Fibroblast of villous mesenchyme (primary cell): ENCODE results near the gene FAM131B. TPM values are rescaled to one million over a fixed set of nuclear protein-coding genes. Genes with fewer than 3 reads are reported as not detected.

Source experiments
- DNase-seq: peaks from one replicate; pipeline ENCODE4 v3.0.0-alpha.2; 2010; ENCODE audit warnings: low read depth
- H3K4me3 ChIP-seq: 2 replicates; pipeline ENCODE4 v1.5.1; 2011; ENCODE audit warnings: low read depth, mild to moderate bottlenecking, low read length
- CTCF ChIP-seq: IDR thresholded peaks from 2 replicates; pipeline ENCODE4 v1.5.1; 2012; ENCODE audit warnings: low read depth, mild to moderate bottlenecking, low read length; ENCODE audit not compliant: insufficient read depth
- total RNA-seq: library from RNA; depleted of rRNA; stranded (reverse); fragments of >200 nt; gene quantifications from 2 replicates; pipeline ENCODE4 v1.2.3, GENCODE V29; 2012

Gene FAM131B
- total RNA-seq, 1 donor, result 2.2 TPM

- no peak overlapping the region for H3K4me3 ChIP-seq
- TF ChIP-seq CTCF, result no peak
- peak; percentile 25 for DNase-seq
Measured at GRCh38 chr7:143351060-143351459, 11.5 kb downstream of the FAM131B start.

DNA sequence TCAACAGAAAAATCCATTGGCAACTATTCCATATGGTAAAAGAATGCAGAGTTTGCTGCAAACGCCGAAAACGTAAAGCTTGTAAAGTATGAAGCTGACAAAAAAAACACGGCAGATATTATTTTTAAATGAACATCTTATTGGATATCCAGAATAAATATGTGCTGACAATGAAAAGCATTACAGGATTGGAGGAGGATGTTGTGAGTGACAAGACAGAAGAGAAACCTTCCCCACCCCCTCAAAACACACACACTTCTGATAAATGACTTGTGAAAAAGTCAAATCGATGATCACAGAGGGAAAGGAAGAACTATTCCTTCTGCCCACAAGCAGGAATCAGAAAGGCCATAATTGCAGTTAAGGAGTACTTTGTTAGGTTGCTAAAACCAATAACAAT, 14.6 kb downstream of the FAM131B start:
- TF ChIP-seq CTCF, result no peak
- DNase-seq, result no peak
- no peak overlapping the region for H3K4me3 ChIP-seq

- TF ChIP-seq CTCF, result no peak
- no peak for DNase-seq
- H3K4me3 ChIP-seq, result no peak overlapping the region
Measured at GRCh38 chr7:143346018-143346417, 16.5 kb downstream of the FAM131B start.

- peak overlapping the region; percentile 23 for H3K4me3 ChIP-seq
- DNase-seq, result peak; percentile 44
- TF ChIP-seq CTCF, result peak; percentile 59
Measured at GRCh38 chr7:143345428-143345900, 17.0 kb downstream of the FAM131B start.

DNA sequence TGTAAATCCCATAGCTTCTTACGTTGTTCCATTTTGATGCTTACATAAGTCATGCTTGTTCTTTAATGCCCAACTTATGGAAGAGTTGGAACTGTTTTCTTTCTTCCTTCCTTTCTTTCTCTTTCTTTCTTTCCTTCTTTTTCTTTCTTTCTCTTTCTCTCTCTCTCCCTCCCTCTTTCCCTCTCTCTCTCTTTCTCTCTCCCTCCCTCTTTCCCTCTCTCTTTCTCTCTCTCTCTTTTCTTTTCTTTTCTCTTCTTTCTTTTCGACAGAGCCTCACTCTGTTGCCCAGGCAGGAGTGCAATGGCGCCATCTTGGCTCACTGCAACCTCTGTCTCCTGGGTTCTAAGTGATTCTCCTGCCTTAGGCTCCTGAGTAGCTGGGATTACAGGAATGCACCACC, 18.9 kb downstream of the FAM131B start:
- no peak for DNase-seq
- TF ChIP-seq CTCF, result no peak
- no peak overlapping the region for H3K4me3 ChIP-seq

- TF ChIP-seq CTCF, result no peak
- DNase-seq, result no peak
- no peak overlapping the region for H3K4me3 ChIP-seq
Measured at GRCh38 chr7:143341842-143342241, 20.7 kb downstream of the FAM131B start.

- no peak overlapping the region for H3K4me3 ChIP-seq
- no peak for DNase-seq
- TF ChIP-seq CTCF, result no peak
Measured at GRCh38 chr7:143337216-143337615, 25.3 kb downstream of the FAM131B start.
